ENCODE measurements around the gene SLC35F3.
"Not testable (repeated sequence)": the region's sequence is repeated elsewhere in the genome, so short reads cannot be mapped to it uniquely, and the experiment has no call there.

DNA sequence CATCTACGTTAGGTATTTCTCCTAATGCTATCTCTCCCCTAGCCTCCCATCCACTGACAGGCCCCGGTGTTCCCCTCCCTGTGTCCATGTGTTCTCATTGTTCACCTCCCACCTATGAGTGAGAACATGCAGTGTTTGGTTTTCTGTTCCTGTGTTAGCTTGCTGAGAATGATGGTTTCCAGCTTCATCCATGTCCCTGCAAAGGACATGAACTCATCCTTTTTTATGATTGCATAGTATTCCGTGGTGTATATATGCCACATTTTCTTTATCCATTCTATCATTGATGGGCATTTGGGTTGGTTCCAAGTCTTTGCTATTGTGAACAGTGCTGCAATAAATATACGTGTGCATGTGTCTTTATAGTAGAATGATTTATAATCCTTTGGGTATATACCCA lies 247.9 kb downstream of the SLC35F3 start:
- TF ChIP-seq, protein P1, sequence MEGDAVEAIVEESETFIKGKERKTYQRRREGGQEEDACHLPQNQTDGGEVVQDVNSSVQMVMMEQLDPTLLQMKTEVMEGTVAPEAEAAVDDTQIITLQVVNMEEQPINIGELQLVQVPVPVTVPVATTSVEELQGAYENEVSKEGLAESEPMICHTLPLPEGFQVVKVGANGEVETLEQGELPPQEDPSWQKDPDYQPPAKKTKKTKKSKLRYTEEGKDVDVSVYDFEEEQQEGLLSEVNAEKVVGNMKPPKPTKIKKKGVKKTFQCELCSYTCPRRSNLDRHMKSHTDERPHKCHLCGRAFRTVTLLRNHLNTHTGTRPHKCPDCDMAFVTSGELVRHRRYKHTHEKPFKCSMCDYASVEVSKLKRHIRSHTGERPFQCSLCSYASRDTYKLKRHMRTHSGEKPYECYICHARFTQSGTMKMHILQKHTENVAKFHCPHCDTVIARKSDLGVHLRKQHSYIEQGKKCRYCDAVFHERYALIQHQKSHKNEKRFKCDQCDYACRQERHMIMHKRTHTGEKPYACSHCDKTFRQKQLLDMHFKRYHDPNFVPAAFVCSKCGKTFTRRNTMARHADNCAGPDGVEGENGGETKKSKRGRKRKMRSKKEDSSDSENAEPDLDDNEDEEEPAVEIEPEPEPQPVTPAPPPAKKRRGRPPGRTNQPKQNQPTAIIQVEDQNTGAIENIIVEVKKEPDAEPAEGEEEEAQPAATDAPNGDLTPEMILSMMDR (IDR thresholded peaks at IDR 0.05): not testable (repeated sequence)
- TF ChIP-seq TCF7L2, POLR2AphosphoS5 (IDR thresholded peaks at IDR 0.05; ENCODE audit: low read depth, low read length): not testable (repeated sequence)
- TF ChIP-seq, protein P2, sequence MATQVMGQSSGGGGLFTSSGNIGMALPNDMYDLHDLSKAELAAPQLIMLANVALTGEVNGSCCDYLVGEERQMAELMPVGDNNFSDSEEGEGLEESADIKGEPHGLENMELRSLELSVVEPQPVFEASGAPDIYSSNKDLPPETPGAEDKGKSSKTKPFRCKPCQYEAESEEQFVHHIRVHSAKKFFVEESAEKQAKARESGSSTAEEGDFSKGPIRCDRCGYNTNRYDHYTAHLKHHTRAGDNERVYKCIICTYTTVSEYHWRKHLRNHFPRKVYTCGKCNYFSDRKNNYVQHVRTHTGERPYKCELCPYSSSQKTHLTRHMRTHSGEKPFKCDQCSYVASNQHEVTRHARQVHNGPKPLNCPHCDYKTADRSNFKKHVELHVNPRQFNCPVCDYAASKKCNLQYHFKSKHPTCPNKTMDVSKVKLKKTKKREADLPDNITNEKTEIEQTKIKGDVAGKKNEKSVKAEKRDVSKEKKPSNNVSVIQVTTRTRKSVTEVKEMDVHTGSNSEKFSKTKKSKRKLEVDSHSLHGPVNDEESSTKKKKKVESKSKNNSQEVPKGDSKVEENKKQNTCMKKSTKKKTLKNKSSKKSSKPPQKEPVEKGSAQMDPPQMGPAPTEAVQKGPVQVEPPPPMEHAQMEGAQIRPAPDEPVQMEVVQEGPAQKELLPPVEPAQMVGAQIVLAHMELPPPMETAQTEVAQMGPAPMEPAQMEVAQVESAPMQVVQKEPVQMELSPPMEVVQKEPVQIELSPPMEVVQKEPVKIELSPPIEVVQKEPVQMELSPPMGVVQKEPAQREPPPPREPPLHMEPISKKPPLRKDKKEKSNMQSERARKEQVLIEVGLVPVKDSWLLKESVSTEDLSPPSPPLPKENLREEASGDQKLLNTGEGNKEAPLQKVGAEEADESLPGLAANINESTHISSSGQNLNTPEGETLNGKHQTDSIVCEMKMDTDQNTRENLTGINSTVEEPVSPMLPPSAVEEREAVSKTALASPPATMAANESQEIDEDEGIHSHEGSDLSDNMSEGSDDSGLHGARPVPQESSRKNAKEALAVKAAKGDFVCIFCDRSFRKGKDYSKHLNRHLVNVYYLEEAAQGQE (IDR thresholded peaks at IDR 0.05; ENCODE audit: insufficient read depth in 1 of 2, low read depth in 2 of 2, low read length in 1 of 2): not testable (repeated sequence)
